Endothelial cell of umbilical vein (primary cell): ENCODE results near the gene AGBL4. TPM values are rescaled to one million over a fixed set of nuclear protein-coding genes. Genes with fewer than 3 reads are reported as not detected.

Experiments
- BruUV-seq: library from RNA; stranded (reverse); fragments of 400-500 nt; replicated peaks from 2 replicates; lab custom pipeline; 2021; lab: Mats Ljungman, UMichigan
- CTCF ChIA-PET: fragments of 300-600, 350-600 bp; sonication (Branson Sonifier 250); formaldehyde crosslinking; loops from one replicate; lab custom pipeline; 2021; ENCODE audit warnings: antibody characterized with exemption, inconsistent platforms; lab: Charles Lee
- POLR2A ChIA-PET: fragments of 300-600, 350-600 bp; sonication (Branson Sonifier 250); formaldehyde crosslinking; loops from one replicate; lab custom pipeline; 2021; ENCODE audit warnings: antibody characterized with exemption, inconsistent platforms; lab: Charles Lee
- DNase-seq: peaks from one replicate; pipeline ENCODE4 v3.0.0-alpha.2; 2011; ENCODE audit warnings: low read depth, low spot score
- FAIRE-seq: peaks from 2 replicates; lab custom pipeline; 2011; peaks lifted over from hg19 to GRCh38; lab: Jason Lieb, UNC
- H2AFZ ChIP-seq: 2 replicates; pipeline ENCODE4 v1.6.0; 2012; ENCODE audit warnings: low read depth, low read length, control low read depth, inconsistent platforms
- H3K27ac ChIP-seq: 2 replicates; pipeline ENCODE4 v1.5.1; 2011; ENCODE audit warnings: low read depth, mild to moderate bottlenecking, control low read depth, low read length, moderate library complexity; ENCODE audit not compliant: insufficient read depth
- H3K27me3 ChIP-seq, 2 experiments: 2 replicates each; pipeline versions ENCODE4 v1.6.0 to v1.6.1; 2011; ENCODE audit warnings: low read length in 2 of 2, mixed read lengths in 1 of 2; ENCODE audit not compliant: control insufficient read depth in 2 of 2, insufficient read depth in 2 of 2
- H3K36me3 ChIP-seq, 2 experiments: 2 replicates in 1 of 2; 3 replicates in 1 of 2; pipeline ENCODE4 v1.5.1; 2011; ENCODE audit warnings: low read length in 2 of 2, mild to moderate bottlenecking in 1 of 2, moderate library complexity in 1 of 2; ENCODE audit not compliant: control insufficient read depth in 2 of 2, insufficient read depth in 2 of 2; ENCODE audit errors: extremely low read depth in 1 of 2
- H3K4me1 ChIP-seq: 3 replicates; pipeline ENCODE4 v1.5.1; 2011; ENCODE audit warnings: mild to moderate bottlenecking, low read length; ENCODE audit not compliant: control insufficient read depth, insufficient read depth; ENCODE audit errors: extremely low read depth
- H3K4me2 ChIP-seq: 2 replicates; pipeline ENCODE4 v1.6.1; 2011; ENCODE audit warnings: low read length, control low read depth, mixed read lengths; ENCODE audit not compliant: insufficient read depth
- H3K4me3 ChIP-seq, 3 experiments: fragments of 200-600 bp in 1 of 3; sonication (generic), shearing (Covaris generic) in 1 of 3; replicated peaks in 1 of 3; 2 replicates each; pipeline ENCODE4 v1.5.1; 2011 to 2016; ENCODE audit warnings: control low read depth in 3 of 3, low read length in 3 of 3, mild to moderate bottlenecking in 2 of 3, inconsistent platforms in 1 of 3, low read depth in 1 of 3, moderate library complexity in 1 of 3; ENCODE audit not compliant: insufficient read depth in 1 of 3
- H3K79me2 ChIP-seq: 2 replicates; pipeline ENCODE4 v1.6.0; 2012; ENCODE audit warnings: low read length, inconsistent platforms; ENCODE audit not compliant: control insufficient read depth, insufficient read depth
- H3K9ac ChIP-seq: replicated peaks from 2 replicates; pipeline ENCODE3; 2011; ENCODE audit warnings: low read length, control low read depth; ENCODE audit not compliant: insufficient read depth; ENCODE audit errors: extremely low read depth
- H3K9me1 ChIP-seq: replicated peaks from 3 replicates; pipeline ENCODE4 v1.6.0; 2011; ENCODE audit warnings: mild to moderate bottlenecking, low read length; ENCODE audit not compliant: control insufficient read depth, insufficient read depth; ENCODE audit errors: extremely low read depth
- H3K9me3 ChIP-seq: replicated peaks from 2 replicates; pipeline ENCODE4 v1.5.1; 2012; ENCODE audit warnings: low read length, inconsistent platforms; ENCODE audit not compliant: control insufficient read depth, insufficient read depth
- H4K20me1 ChIP-seq: replicated peaks from 2 replicates; pipeline ENCODE3; 2011; ENCODE audit warnings: mild to moderate bottlenecking, low read length; ENCODE audit not compliant: control insufficient read depth, insufficient read depth; ENCODE audit errors: extremely low read depth
- CTCF ChIP-seq, 2 donors: IDR thresholded peaks; 1 replicate in 1 of 2; 2 replicates in 1 of 2; pipeline ENCODE4 v1.5.1; 2011; ENCODE audit warnings: low read length in 2 of 2, mild to moderate bottlenecking in 2 of 2, moderate library complexity in 2 of 2, control low read depth in 1 of 2, inconsistent platforms in 1 of 2, low read depth in 1 of 2; ENCODE audit not compliant: insufficient read depth in 1 of 2; ENCODE audit errors: extremely low read depth in 1 of 2
- EZH2 ChIP-seq: IDR thresholded peaks from 2 replicates; pipeline ENCODE4 v1.6.1; 2012; ENCODE audit warnings: borderline replicate concordance, low read depth, mild to moderate bottlenecking, moderate library complexity, low read length, inconsistent platforms; ENCODE audit not compliant: severe bottlenecking
- FOS ChIP-seq: IDR thresholded peaks from 2 replicates; pipeline ENCODE4 v1.6.1; 2011; ENCODE audit warnings: mild to moderate bottlenecking, low read length, moderate library complexity, borderline replicate concordance; ENCODE audit not compliant: insufficient read depth
- GATA2 ChIP-seq: IDR thresholded peaks from 2 replicates; pipeline ENCODE4 v1.7.0; 2011; ENCODE audit warnings: low read depth, mild to moderate bottlenecking, moderate library complexity, mixed read lengths, low read length; ENCODE audit not compliant: insufficient read length, insufficient read depth
- JUN ChIP-seq: IDR thresholded peaks from 2 replicates; pipeline ENCODE4 v1.6.1; 2011; ENCODE audit warnings: borderline replicate concordance, low read depth; ENCODE audit not compliant: insufficient read length, insufficient read depth
- MAX ChIP-seq: IDR thresholded peaks from 2 replicates; pipeline ENCODE4 v1.6.1; 2011; ENCODE audit not compliant: insufficient read depth, insufficient read length
- MYC ChIP-seq: IDR thresholded peaks from one replicate; pipeline ENCODE4 v1.6.1; 2011; ENCODE audit warnings: mild to moderate bottlenecking, low read depth, low read length
- POLR2A ChIP-seq: IDR thresholded peaks from 2 replicates; pipeline ENCODE4 v1.6.1; 2012; ENCODE audit warnings: low read depth, mild to moderate bottlenecking, control low read depth, low read length
- POLR2AphosphoS5 ChIP-seq: IDR thresholded peaks from 2 replicates; pipeline ENCODE4 v1.6.1; 2012; ENCODE audit warnings: low read depth, mild to moderate bottlenecking, control low read depth, low read length, moderate library complexity; ENCODE audit not compliant: insufficient read depth
- dilution Hi-C: fragments of 300-500 bp; cut with MboI; formaldehyde crosslinking; loops from one replicate; pipeline ENCODE4 v1.15.0; 2019; ENCODE audit warnings: low sequenced_read_pairs; ENCODE audit not compliant: extremely low pct_ligation_motif_present
- intact Hi-C: fragments of 100-400 bp; cut with micrococcal nuclease; formaldehyde crosslinking; loops from one replicate; pipeline ENCODE4 v1.10.0; 2022
- polyA plus RNA-seq, 4 experiments: library from polyadenylated mRNA; depleted of rRNA in 3 of 4; stranded (reverse) in 3 of 4; unstranded in 1 of 4; fragments of >200 nt; gene quantifications; 2 replicates each; pipeline versions ENCODE4 v1.2.1 to v1.2.3, GENCODE V29; 2011 to 2012; ENCODE audit warnings: missing spikeins in 1 of 4
- total RNA-seq: library from RNA; stranded (reverse); gene quantifications from 2 replicates; pipeline ENCODE4 v1.2.3, GENCODE V29; 2021

Gene AGBL4
- total and polyA plus RNA-seq, 2 donors (not counting 3 experiments of a cell fraction or from before 2014, with no cell fraction given): not detected

- no peak overlapping the region for H3K4me2 ChIP-seq
- H3K79me2 ChIP-seq: no peaks in the 10 kb centered on the region
- dilution Hi-C loops (no loop called here), intact Hi-C loops (no loop called here)
- no peak overlapping the region for H3K27ac ChIP-seq
- no peaks in the 10 kb centered on the region for H4K20me1 ChIP-seq
- H3K9ac ChIP-seq: no peak overlapping the region
- no peak overlapping the region for H3K4me3 ChIP-seq
- DNase-seq (no peak), FAIRE-seq (no peak)
- TF ChIP-seq MYC: no peak
- no peak for TF ChIP-seq MAX
- no peak for TF ChIP-seq FOS
- no peak for TF ChIP-seq GATA2
- no peak for TF ChIP-seq POLR2AphosphoS5
- no peak for TF ChIP-seq EZH2
- TF ChIP-seq JUN: no peak
- TF ChIP-seq CTCF (IDR thresholded peaks at IDR 0.05; ENCODE audit: extremely low read depth in 1 of 2, insufficient read depth in 1 of 2, low read depth in 1 of 2, low read length in 2 of 2): no peak
- TF ChIP-seq POLR2A: no peak
- no peaks in the 10 kb centered on the region for H3K9me1 ChIP-seq
- no peaks in the 10 kb centered on the region for H3K4me1 ChIP-seq
- no peaks in the 10 kb centered on the region for H3K9me3 ChIP-seq
- POLR2A ChIA-PET: no interaction called here
- BruUV-seq: no TSS peak
- CTCF ChIA-PET: interaction anchor here (1.4 kb wide), 1 partner anchor 8 kb away, joined by 4 read pairs; no protein-coding TSS in a partner anchor
- no peaks in the 10 kb centered on the region for H3K27me3 ChIP-seq
- H2AFZ ChIP-seq: no peak overlapping the region
- H3K36me3 ChIP-seq: no peaks in the 10 kb centered on the region
Measured at GRCh38 chr1:48960320-48960719, 1063.4 kb downstream of the AGBL4 start.
